Motor neuron (in vitro differentiated cells): ENCODE measurements around the gene NT5C1B. TPM values are rescaled to one million over a fixed set of nuclear protein-coding genes. Genes with fewer than 3 reads are reported as not detected.
A peak's percentile ranks its signal among the peaks of the same experiment; 100 is the strongest.

ENCODE experiments used
- ATAC-seq, 8 experiments: fragments of 200-7000 bp; cut with Tn5 transposase; replicated peaks in 6 of 8; 2 replicates each; pipeline ENCODE4 v1.8.0; 2021; ENCODE audit warnings: mild to moderate bottlenecking in 8 of 8, moderate library complexity in 8 of 8
- H3K27ac ChIP-seq, 2 donors: fragments of 250-450 bp; sonication (Bioruptor Pico); 2 replicates each; pipeline ENCODE4 v1.9.0; 2021; ENCODE audit warnings: antibody characterized with exemption in 2 of 2, mild to moderate bottlenecking in 2 of 2, moderate library complexity in 1 of 2
- H3K4me1 ChIP-seq, 2 donors: fragments of 250-450 bp; sonication (Bioruptor Pico); replicated peaks in 1 of 2; 2 replicates each; pipeline ENCODE4 v1.6.1; 2021; ENCODE audit warnings: antibody characterized with exemption in 2 of 2, mild to moderate bottlenecking in 2 of 2, moderate library complexity in 1 of 2
- H3K4me3 ChIP-seq, 5 donors: fragments of 250-450 bp; sonication (Bioruptor Pico); 2 replicates each; pipeline ENCODE4 v1.9.0; 2021; ENCODE audit warnings: antibody characterized with exemption in 5 of 5, mild to moderate bottlenecking in 5 of 5, moderate library complexity in 4 of 5
- WGBS, 10 experiments: fragments of 450-650 bp; shearing (Covaris generic); methylation state at CpG; one replicate each; pipeline ENCODE4 v1.0.0; 2022; 5-methylcytosine and 5-hydroxymethylcytosine counted together
- in situ Hi-C, 9 experiments: fragments of 400-800 bp; cut with MboI; loops; one replicate each; pipeline ENCODE4 v1.15.0; 2021; ENCODE audit warnings: low sequenced_read_pairs in 9 of 9, low pct_unique_long_range_greater_than_20kb in 2 of 9; ENCODE audit not compliant: unreplicated experiment in 9 of 9
- total RNA-seq, 8 experiments: library from RNA; unstranded; fragments of 300-600 nt; gene quantifications; 2 replicates each; pipeline versions ENCODE4 v1.2.3 to v1.2.4, GENCODE V29; 2022

Gene NT5C1B
- total RNA-seq, 8 experiments from 2014 or later, result 0.11 to 1.4 (median 0.55) TPM; not detected in 1

DNA sequence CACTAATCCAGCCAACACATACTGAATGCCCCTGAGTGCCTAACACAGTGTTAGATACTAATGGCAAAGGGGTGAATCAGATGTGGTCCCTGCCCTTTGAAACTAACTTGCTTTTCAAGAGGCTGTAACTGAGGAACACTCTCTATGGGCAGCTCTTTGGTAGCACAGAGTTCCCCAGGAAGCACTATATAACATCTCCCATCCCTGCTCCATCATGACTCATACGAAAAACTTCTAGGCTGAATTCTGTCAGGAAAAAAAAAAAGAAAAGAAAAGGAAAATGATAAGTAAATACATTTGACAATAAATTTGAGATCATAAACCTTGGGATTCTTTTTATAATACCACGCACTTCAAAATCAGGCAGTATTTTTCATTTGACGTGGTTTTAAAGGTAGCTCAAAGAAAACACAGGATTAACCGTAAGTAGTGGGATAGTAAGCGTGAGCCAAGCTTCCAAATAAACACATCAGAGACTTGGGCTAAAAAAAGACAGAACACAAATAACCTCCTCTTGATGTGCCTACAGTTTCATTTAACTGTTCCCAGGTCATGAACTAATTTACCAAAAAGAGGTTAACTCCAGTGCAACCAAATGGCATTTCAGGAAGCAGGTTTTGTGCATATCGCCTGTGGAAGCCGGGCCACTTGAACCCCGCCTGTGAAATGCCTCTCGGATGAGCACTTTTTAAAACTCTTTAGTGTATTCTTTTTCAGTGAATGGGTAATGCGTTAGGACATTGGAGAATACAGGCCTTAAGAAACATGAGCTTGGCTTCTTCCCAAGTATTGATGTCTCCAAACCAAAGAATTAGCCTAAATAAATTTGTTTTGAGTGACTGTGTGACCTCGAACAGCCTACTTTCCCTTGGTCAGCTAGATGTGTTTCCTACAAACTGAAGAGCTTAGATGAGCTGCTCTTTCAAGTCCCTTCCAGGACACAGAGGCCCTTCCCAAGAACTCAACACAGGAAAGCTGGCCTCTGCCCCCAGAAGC lies 71.0 kb downstream of the NT5C1B start:
- peak in 1 of 8 experiments; percentile 35 for ATAC-seq
- Histone ChIP-seq H3K4me1 (no peaks in the 10 kb centered on the region), H3K27ac (no peak overlapping the region), H3K4me3 (no peak overlapping the region)
- 42 to 94% (median 89%) methylated on average over 3 to 11 of the region's 11 CpGs for WGBS, 10 experiments
- in situ Hi-C loops, result loop anchor here in 5 of 9 experiments (25.0 kb wide), 2 partner anchors 844 to 1344 kb away; partner anchors contain the start of gene OSR1 (in 4 of the 5)

DNA sequence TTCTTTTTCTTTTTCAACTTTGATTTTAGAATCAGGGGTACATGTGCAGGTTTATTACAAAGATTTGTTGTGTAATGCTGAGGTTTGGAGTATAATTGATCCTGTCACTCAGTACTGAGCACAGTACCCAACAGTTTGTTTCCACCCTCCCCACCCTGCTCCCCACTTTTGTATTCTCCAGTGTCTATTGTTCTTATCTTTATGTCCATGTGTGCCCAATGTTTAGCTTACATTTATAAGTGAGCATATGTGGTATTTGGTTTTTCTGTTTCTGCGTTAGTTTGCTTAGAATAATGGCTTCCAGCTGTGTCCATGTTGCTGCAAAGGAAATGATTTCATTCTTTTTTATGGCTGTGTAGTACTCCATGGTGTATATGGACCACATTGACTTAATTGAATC lies 72.0 kb downstream of the NT5C1B start:
- H3K4me1 ChIP-seq, result no peaks in the 10 kb centered on the region
- no peak overlapping the region for H3K4me3 ChIP-seq
- no peak overlapping the region for H3K27ac ChIP-seq
- ATAC-seq, result no peak
- in situ Hi-C loops, result loop anchor here in 5 of 9 experiments (25.0 kb wide), 2 partner anchors 845 to 1345 kb away; partner anchors contain the start of gene OSR1 (in 4 of the 5)
- 13 to 100% (median 88%) methylated on average over 1 of the region's 1 CpG; no CpG with 5 or more reads in 3 of the 10 experiments for WGBS, 10 experiments

DNA sequence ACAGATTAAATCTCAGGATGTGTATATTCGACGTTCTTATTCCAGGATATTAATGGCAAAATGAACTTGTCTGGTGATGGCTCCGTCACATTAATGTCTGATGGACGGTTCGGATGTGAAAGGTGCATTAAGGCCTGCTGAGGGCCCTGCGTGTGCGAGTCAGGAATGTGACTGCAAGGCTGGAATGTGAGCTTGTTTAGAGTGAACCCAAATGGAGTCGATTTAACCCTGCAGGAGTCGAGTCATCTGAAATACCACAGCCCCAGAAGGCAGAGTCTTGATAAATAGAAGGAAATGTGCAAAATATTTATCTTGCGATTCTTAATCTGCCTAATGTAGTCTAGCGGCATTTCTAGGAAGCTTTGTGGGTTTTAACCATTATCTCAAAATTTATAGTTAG lies 73.3 kb downstream of the NT5C1B start:
- Histone ChIP-seq H3K4me1 (no peaks in the 10 kb centered on the region), H3K27ac (no peak overlapping the region), H3K4me3 (no peak overlapping the region)
- 34 to 100% (median 72%) methylated on average over 1 to 10 of the region's 11 CpGs; no CpG with 5 or more reads in 1 of the 10 experiments for WGBS, 10 experiments
- in situ Hi-C loops, result loop anchor here in 5 of 9 experiments (25.0 kb wide), 2 partner anchors 846 to 1346 kb away; partner anchors contain the start of gene OSR1 (in 4 of the 5)
- no peak for ATAC-seq

DNA sequence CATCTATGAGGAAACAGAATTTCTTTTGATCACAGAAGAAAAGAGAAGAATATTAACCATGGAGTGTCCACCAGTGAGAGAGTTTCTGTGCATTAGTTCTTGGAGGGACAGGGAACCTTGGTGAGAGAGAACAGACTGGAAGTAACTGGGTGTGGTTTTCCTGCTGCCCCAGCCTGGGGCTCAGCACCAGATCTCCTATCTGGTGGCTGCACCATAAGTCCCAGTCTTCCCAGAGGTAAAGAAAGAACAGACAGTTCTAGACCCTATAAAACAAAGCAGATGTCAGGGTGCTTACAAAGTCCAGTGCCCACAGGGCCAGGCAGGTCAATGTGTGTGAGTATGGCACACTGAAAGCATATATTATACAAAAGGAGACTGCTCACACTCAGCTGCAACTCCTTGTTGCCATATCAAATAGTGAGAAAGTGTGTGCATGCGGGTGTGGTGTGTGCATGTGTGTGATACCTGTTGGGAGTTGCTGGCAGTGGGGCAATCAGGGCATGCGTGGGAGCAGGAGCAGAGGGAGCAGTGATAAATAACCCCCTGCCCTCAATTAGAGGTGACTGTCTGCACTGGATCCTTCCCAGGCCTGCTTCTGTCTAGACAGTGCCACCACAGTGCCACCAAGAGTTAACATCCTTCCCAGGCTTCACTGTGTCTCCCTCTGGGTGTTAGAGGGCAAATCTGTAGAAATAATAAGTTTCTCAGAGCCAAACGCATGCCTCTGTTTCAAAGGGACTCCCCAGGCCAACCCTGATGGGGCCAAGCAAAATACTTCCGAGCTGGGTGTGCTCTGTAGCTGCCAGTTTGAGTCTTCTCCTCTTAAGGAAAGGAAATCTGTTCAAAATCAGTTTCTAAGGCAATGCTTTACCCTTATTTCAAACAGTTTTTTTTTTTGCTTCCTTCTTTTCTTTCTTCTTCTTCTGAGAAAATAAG lies 74.6 kb downstream of the NT5C1B start:
- Histone ChIP-seq H3K4me3 (no peak overlapping the region), H3K4me1 (no peaks in the 10 kb centered on the region), H3K27ac (no peak overlapping the region)
- WGBS, 10 experiments, result 33 to 100% (median 73%) methylated on average over 1 to 3 of the region's 4 CpGs; no CpG with 5 or more reads in 3 of the 10 experiments
- in situ Hi-C loops, result loop anchor here in 5 of 9 experiments (25.0 kb wide), 2 partner anchors 848 to 1348 kb away; partner anchors contain the start of gene OSR1 (in 4 of the 5)
- peak in 4 of 8 experiments; percentile 19 to 75 (median 51) for ATAC-seq

Other genes starting within 250 kb of the NT5C1B start
- gene RDH14, start 28.9 kb downstream of the NT5C1B start, total RNA-seq, result 10 to 100 TPM; 12.6 to 29.2 (median 18.5) TPM